Fibroblast of villous mesenchyme (primary cell): ENCODE results near the gene EVI5L. TPM values are rescaled to one million over a fixed set of nuclear protein-coding genes. Genes with fewer than 3 reads are reported as not detected.
A peak's percentile ranks its signal among the peaks of the same experiment; 100 is the strongest.

Experiments used
- DNase-seq: peaks from one replicate; pipeline ENCODE4 v3.0.0-alpha.2; 2010; ENCODE audit warnings: low read depth
- H3K4me3 ChIP-seq: 2 replicates; pipeline ENCODE4 v1.5.1; 2011; ENCODE audit warnings: low read depth, mild to moderate bottlenecking, low read length
- CTCF ChIP-seq: IDR thresholded peaks from 2 replicates; pipeline ENCODE4 v1.5.1; 2012; ENCODE audit warnings: low read depth, mild to moderate bottlenecking, low read length; ENCODE audit not compliant: insufficient read depth
- total RNA-seq: library from RNA; depleted of rRNA; stranded (reverse); fragments of >200 nt; gene quantifications from 2 replicates; pipeline ENCODE4 v1.2.3, GENCODE V29; 2012

Gene EVI5L
- total RNA-seq, 1 donor, result 25.5 TPM

GRCh38 chr19:7868671-7869452 lies 38.8 kb downstream of the EVI5L start:
- H3K4me3 ChIP-seq, result peak overlapping the region; percentile 57
- TF ChIP-seq CTCF, result peak; percentile 47
- peak; percentile 72 for DNase-seq

GRCh38 chr19:7869453-7869909 lies 39.5 kb downstream of the EVI5L start:
- H3K4me3 ChIP-seq, result peak overlapping the region; percentile 48
- DNase-seq, result peak; percentile 51
- no peak for TF ChIP-seq CTCF

DNA sequence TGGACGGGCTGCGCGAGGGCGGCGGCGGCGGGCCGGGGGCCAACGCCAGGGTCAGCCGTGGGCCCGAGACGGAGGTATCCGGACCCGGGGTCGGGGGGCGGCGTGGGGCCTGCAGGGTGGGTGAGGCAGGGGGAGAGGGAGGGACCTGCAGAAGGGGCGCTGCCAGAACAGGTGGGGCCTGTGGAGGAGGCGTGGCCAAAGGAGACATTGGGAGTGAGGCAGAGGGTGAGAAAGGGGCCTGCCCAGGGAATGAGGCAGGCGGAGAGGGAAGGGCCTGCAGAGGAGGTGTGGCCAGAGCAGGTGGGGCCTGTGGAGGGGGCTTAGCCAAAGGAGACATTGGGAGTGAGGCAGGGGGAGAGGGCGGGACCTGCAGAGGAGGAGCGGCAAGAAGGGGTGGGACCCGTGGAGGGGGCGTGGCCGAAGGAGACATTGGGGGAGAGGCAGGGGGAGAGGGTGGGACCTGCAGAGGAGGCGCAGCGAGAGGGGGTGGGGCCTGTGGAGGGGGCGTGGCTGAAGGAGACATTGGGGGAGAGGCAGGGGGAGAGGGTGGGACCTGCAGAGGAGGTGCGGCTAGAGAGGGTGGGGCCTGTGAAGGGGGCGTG lies 40.0 kb downstream of the EVI5L start:
- TF ChIP-seq CTCF, result no peak
- peak; percentile 54 for DNase-seq
- H3K4me3 ChIP-seq, result peak overlapping the region; percentile 48

DNA sequence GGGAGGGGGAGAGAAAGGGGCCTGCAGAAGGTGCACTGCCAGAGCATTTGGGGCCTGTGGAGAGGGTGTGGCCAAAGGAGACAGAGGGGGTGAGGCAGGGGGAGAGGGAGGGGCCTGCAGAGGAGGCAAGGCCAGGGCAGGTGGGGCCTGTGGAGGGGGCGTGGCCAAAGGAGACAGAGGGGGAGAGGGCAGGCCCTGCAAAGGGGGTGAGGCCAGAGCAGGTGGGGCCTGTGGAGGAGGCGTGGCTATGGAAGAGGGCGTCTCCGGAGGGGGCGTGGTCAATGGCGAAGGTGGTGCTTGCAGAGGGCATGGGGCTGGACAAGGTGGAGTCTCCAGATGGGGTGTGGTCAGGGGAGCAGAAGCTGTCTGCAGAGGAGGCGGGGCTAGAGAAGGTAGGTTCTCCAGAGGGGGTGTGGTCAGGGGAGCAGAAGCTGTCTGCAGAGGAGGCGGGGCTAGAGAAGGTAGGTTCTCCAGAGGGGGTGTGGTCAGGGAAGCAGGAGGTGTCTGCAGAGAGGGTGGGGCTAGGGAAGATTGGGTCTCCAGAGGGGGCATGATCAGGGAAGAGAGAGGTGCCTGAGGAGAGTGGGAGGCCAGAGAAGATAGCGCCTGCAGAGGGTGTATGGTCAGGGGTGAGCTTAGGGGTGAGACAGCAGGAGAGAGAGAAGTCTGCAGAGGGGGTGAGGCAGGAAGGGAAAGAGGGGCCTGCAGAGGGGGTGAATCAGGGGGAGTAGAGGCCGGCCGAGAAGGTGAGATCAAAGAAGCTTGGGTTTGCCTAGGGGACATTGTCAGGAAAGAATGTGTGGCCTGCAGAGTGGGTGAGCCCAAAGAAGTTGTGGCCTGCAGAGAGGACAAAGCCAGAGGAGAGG lies 40.8 kb downstream of the EVI5L start:
- TF ChIP-seq CTCF, result no peak
- DNase-seq, result peak; percentile 50
- H3K4me3 ChIP-seq, result no peak overlapping the region

GRCh38 chr19:7871437-7872305 lies 41.7 kb downstream of the EVI5L start:
- DNase-seq, result peak; percentile 89
- peak overlapping the region; percentile 56 for H3K4me3 ChIP-seq
- TF ChIP-seq CTCF, result no peak
